ENCODE data around the gene SPTB. TPM values are rescaled to one million over a fixed set of nuclear protein-coding genes. Genes with fewer than 3 reads are reported as not detected.

The SPTB gene
- total and polyA plus RNA-seq, 9 donors, result 0.28 to 1.4 (median 0.68) TPM

DNA sequence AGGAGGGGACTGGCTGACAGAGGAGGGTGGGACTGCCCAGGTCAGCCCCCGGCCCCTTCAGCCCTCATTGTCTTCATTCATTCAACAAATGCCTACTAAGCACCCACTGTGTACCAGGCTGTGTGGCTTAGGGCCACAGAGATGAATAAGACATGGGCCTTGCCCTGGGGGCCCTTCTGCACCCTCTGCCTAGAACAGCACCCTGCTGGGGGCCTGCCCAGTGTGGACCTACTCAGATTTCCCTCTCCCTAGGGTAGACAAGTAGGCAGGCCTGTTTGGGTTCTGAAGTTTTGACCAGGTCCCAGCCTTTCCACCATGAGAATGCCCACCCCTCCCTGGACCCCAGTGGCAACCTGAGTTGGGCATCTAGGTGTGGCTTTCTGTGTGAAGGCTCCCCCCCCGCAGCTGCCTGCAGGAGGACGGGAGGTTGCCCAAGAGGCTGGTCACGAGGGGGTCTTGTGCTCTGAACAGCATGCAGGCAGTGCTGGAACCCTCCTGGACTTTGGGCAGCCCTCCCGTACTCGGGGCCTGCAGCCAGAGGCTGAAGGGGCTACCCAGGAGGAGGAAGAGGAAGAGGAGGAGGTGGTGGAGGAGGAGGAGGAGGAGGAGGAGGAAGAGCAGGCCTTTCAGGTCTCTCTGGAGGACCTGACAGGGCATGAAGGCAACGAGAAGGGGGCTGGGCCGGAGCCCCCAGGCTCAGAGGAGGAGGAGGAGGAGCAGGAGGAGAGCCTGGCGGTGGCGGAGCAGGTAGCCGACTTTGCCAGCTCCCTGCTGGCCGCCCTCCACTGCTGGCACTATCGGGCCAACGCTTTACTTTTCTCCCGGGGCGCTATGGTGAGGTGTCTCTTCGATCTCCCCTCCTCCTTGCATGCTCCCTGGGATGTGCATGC is 142.1 kb downstream of the SPTB start:
- no peak overlapping the region for H3K27ac ChIP-seq
- intact Hi-C loops (cut with DNase I), result no loop called here
- H3K27me3 ChIP-seq, result no peaks in the 10 kb centered on the region
- H3K4me1 ChIP-seq (ENCODE audit: insufficient read depth), result no peaks in the 10 kb centered on the region
- DNase-seq, result no peak
- no peaks in the 10 kb centered on the region for H3K9me3 ChIP-seq
- WGBS, 3 donors, result 82 to 85% (median 85%) methylated on average over 17 of the region's 17 CpGs
- TF ChIP-seq, protein P1, sequence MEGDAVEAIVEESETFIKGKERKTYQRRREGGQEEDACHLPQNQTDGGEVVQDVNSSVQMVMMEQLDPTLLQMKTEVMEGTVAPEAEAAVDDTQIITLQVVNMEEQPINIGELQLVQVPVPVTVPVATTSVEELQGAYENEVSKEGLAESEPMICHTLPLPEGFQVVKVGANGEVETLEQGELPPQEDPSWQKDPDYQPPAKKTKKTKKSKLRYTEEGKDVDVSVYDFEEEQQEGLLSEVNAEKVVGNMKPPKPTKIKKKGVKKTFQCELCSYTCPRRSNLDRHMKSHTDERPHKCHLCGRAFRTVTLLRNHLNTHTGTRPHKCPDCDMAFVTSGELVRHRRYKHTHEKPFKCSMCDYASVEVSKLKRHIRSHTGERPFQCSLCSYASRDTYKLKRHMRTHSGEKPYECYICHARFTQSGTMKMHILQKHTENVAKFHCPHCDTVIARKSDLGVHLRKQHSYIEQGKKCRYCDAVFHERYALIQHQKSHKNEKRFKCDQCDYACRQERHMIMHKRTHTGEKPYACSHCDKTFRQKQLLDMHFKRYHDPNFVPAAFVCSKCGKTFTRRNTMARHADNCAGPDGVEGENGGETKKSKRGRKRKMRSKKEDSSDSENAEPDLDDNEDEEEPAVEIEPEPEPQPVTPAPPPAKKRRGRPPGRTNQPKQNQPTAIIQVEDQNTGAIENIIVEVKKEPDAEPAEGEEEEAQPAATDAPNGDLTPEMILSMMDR (IDR thresholded peaks at IDR 0.05), result no peak
- TF ChIP-seq POLR2A (IDR thresholded peaks at IDR 0.05) (no peak), EP300 (IDR thresholded peaks at IDR 0.05) (no peak)
- H3K36me3 ChIP-seq, result peaks cover 3% of the 10 kb centered on the region
- H3K4me3 ChIP-seq, result no peak overlapping the region

DNA sequence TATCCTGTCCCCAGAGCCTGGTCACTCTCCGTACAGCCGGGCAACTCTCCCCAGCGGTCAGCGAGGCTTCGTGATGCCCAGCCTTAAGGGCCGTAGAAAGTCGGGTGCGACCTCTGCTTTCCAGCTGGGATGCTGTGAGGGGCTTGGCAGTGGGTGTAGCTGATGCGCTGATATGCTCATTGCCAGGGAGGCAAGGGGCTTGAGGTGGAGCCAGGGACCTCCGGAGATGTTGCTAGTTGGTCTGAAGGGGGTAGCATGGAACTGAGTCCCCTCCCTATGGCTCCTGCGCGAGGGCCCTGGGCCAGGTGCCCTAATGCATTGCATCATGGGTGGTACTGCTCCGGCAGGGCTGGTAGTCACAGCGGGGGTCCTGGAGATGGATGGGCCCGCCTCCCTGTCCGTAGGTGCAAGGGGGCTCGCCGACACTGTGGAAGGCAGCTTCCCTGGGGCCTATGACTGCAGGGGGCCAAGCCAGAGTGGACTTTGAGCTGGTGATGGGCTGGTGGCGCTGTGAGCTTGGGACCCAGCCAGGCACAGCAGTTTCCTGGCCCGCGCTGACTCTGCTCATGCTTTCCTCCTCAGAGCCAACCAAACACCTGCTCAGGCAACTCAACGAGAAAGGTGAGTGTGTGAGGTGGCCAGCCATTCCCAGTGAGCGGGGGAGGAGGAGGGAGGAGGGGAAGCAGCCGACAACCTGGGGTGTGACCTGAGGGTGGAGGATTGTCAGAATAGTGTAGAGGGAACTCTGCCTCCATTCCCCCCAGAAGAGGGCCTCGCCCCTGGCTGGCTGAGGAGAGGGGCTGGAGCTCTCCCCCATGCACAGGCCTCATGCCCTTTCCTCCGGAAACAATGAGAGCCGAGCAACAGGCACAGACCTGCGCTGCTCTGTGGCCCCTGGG is 143.2 kb downstream of the SPTB start:
- Histone ChIP-seq H3K27ac (no peak overlapping the region), H3K9me3 (no peaks in the 10 kb centered on the region), H3K36me3 (no peaks in the 10 kb centered on the region), H3K4me3 (no peak overlapping the region), H3K4me1 (ENCODE audit: insufficient read depth) (no peaks in the 10 kb centered on the region), H3K27me3 (no peaks in the 10 kb centered on the region)
- intact Hi-C loops (cut with DNase I), result no loop called here
- peak in 2 of 5 donors; percentile 21 to 37 for DNase-seq
- WGBS, 3 donors, result 83 to 86% (median 85%) methylated on average over 28 of the region's 28 CpGs
- TF ChIP-seq EP300 (IDR thresholded peaks at IDR 0.05), result no peak
- TF ChIP-seq, protein P1 (IDR thresholded peaks at IDR 0.05), result no peak
- TF ChIP-seq POLR2A (IDR thresholded peaks at IDR 0.05), result no peak

DNA sequence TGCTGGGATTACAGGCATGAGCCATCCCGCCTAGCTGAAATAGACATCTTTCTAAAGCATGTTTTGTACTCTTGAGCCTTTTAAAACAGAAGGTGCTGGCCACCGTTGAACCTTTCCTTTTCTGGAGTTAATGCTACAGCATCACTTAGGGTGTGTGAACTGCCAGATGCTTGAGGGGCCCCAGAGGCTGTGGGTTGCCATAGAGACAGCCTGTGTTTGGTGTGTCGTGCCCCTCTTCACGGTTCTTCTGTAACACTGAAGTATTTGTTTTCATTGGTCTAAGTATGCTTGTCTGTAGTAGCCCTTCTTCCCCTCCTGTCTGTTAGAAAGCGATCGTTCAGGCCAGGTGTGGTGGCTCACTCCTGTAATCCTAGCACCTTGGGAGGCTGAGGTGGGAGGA is 144.7 kb downstream of the SPTB start:
- TF ChIP-seq POLR2A (IDR thresholded peaks at IDR 0.05) (no peak), EP300 (IDR thresholded peaks at IDR 0.05) (no peak)
- TF ChIP-seq, protein P1 (IDR thresholded peaks at IDR 0.05), result no peak
- 51 to 69% (median 52%) methylated on average over 6 of the region's 6 CpGs for WGBS, 3 donors
- no peak overlapping the region for H3K4me3 ChIP-seq
- H3K27me3 ChIP-seq, result no peaks in the 10 kb centered on the region
- no peaks in the 10 kb centered on the region for H3K4me1 ChIP-seq (ENCODE audit: insufficient read depth)
- no peaks in the 10 kb centered on the region for H3K9me3 ChIP-seq
- intact Hi-C loops (cut with DNase I), result no loop called here
- DNase-seq, result peak in 2 of 5 donors; percentile 6 to 18
- no peak overlapping the region for H3K27ac ChIP-seq
- H3K36me3 ChIP-seq, result no peaks in the 10 kb centered on the region

DNA sequence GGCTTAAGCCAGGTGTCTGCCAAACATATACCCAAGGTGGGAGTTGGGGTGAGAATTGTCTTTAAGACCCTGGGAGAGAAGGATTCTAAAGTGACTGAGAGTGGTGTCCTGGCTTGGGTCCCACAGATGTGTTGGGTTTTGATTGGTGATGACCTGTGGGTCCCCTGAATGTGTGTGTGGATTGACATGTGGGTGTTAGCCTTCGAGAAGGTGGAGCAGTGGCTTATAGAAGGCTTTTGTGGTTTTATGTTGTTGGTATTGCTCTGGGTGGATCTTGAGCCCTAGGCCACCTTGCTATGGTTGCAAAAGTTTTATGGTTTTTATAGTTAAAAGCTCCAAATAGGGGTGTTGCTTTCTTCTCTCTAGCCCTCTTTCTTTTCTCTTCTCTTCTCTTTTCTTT is 145.8 kb downstream of the SPTB start:
- H3K4me3 ChIP-seq, result no peak overlapping the region
- TF ChIP-seq POLR2A (IDR thresholded peaks at IDR 0.05) (no peak), EP300 (IDR thresholded peaks at IDR 0.05) (no peak)
- TF ChIP-seq, protein P1 (IDR thresholded peaks at IDR 0.05), result no peak
- no peaks in the 10 kb centered on the region for H3K9me3 ChIP-seq
- no peaks in the 10 kb centered on the region for H3K4me1 ChIP-seq (ENCODE audit: insufficient read depth)
- intact Hi-C loops (cut with DNase I), result no loop called here
- H3K27me3 ChIP-seq, result no peaks in the 10 kb centered on the region
- WGBS, 3 donors, result 78 to 91% (median 86%) methylated on average over 1 of the region's 1 CpG
- no peak overlapping the region for H3K27ac ChIP-seq
- H3K36me3 ChIP-seq, result peaks cover 1% of the 10 kb centered on the region
- peak in 1 of 5 donors; percentile 4 for DNase-seq
